ENCODE results near the gene TSPAN17. TPM values are rescaled to one million over a fixed set of nuclear protein-coding genes. Genes with fewer than 3 reads are reported as not detected.
A peak's percentile ranks its signal among the peaks of the same experiment; 100 is the strongest.

TSPAN17 gene
- total and polyA plus RNA-seq, 9 of the 15 experiments (the other 6 are each of a cell fraction or from before 2014, with no cell fraction given) = 0.73 to 58.3 (median 34.5) TPM

DNA sequence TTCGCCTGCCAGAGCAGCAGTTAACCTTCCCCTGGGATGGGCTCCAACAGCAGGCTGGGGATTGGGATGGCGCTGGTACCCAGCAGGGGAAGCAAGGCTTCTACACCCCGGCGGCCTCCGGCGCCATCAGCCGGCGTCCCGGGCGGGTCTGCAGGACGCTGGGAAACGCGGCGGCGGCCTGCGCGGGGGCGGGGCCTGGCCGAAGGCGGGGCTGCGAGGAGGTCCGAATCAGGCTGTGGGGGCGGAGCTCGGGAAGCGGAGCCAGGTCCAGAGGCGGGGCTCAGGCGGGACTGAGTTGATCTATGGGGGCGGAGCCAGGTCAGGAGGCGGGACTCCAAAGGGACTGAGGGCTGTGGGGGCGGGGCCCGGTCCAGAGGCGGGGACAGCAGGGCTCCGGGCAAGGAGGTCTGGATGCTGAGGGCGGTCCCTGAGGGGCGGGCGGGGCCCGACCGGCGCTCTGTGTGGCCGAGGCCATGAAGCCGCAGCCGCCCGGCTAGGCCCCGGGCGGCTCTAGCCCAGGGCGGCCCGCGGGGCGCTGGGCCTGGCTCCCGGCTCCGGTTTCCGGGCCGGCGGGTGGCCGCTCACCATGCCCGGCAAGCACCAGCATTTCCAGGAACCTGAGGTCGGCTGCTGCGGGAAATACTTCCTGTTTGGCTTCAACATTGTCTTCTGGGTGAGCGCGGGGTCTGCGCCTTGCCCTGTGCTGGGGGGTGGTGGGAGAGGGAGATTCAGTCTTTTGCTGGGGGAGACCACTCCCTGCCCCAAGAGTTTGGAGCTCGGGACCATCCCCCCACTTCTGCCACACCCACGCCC is at the start of gene TSPAN17 (continued):
- TF ChIP-seq, protein P1, sequence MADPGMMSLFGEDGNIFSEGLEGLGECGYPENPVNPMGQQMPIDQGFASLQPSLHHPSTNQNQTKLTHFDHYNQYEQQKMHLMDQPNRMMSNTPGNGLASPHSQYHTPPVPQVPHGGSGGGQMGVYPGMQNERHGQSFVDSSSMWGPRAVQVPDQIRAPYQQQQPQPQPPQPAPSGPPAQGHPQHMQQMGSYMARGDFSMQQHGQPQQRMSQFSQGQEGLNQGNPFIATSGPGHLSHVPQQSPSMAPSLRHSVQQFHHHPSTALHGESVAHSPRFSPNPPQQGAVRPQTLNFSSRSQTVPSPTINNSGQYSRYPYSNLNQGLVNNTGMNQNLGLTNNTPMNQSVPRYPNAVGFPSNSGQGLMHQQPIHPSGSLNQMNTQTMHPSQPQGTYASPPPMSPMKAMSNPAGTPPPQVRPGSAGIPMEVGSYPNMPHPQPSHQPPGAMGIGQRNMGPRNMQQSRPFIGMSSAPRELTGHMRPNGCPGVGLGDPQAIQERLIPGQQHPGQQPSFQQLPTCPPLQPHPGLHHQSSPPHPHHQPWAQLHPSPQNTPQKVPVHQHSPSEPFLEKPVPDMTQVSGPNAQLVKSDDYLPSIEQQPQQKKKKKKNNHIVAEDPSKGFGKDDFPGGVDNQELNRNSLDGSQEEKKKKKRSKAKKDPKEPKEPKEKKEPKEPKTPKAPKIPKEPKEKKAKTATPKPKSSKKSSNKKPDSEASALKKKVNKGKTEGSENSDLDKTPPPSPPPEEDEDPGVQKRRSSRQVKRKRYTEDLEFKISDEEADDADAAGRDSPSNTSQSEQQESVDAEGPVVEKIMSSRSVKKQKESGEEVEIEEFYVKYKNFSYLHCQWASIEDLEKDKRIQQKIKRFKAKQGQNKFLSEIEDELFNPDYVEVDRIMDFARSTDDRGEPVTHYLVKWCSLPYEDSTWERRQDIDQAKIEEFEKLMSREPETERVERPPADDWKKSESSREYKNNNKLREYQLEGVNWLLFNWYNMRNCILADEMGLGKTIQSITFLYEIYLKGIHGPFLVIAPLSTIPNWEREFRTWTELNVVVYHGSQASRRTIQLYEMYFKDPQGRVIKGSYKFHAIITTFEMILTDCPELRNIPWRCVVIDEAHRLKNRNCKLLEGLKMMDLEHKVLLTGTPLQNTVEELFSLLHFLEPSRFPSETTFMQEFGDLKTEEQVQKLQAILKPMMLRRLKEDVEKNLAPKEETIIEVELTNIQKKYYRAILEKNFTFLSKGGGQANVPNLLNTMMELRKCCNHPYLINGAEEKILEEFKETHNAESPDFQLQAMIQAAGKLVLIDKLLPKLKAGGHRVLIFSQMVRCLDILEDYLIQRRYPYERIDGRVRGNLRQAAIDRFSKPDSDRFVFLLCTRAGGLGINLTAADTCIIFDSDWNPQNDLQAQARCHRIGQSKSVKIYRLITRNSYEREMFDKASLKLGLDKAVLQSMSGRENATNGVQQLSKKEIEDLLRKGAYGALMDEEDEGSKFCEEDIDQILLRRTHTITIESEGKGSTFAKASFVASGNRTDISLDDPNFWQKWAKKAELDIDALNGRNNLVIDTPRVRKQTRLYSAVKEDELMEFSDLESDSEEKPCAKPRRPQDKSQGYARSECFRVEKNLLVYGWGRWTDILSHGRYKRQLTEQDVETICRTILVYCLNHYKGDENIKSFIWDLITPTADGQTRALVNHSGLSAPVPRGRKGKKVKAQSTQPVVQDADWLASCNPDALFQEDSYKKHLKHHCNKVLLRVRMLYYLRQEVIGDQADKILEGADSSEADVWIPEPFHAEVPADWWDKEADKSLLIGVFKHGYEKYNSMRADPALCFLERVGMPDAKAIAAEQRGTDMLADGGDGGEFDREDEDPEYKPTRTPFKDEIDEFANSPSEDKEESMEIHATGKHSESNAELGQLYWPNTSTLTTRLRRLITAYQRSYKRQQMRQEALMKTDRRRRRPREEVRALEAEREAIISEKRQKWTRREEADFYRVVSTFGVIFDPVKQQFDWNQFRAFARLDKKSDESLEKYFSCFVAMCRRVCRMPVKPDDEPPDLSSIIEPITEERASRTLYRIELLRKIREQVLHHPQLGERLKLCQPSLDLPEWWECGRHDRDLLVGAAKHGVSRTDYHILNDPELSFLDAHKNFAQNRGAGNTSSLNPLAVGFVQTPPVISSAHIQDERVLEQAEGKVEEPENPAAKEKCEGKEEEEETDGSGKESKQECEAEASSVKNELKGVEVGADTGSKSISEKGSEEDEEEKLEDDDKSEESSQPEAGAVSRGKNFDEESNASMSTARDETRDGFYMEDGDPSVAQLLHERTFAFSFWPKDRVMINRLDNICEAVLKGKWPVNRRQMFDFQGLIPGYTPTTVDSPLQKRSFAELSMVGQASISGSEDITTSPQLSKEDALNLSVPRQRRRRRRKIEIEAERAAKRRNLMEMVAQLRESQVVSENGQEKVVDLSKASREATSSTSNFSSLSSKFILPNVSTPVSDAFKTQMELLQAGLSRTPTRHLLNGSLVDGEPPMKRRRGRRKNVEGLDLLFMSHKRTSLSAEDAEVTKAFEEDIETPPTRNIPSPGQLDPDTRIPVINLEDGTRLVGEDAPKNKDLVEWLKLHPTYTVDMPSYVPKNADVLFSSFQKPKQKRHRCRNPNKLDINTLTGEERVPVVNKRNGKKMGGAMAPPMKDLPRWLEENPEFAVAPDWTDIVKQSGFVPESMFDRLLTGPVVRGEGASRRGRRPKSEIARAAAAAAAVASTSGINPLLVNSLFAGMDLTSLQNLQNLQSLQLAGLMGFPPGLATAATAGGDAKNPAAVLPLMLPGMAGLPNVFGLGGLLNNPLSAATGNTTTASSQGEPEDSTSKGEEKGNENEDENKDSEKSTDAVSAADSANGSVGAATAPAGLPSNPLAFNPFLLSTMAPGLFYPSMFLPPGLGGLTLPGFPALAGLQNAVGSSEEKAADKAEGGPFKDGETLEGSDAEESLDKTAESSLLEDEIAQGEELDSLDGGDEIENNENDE (IDR thresholded peaks at IDR 0.05; ENCODE audit: low read depth, low read length) = no peak
- TF ChIP-seq, protein P2, sequence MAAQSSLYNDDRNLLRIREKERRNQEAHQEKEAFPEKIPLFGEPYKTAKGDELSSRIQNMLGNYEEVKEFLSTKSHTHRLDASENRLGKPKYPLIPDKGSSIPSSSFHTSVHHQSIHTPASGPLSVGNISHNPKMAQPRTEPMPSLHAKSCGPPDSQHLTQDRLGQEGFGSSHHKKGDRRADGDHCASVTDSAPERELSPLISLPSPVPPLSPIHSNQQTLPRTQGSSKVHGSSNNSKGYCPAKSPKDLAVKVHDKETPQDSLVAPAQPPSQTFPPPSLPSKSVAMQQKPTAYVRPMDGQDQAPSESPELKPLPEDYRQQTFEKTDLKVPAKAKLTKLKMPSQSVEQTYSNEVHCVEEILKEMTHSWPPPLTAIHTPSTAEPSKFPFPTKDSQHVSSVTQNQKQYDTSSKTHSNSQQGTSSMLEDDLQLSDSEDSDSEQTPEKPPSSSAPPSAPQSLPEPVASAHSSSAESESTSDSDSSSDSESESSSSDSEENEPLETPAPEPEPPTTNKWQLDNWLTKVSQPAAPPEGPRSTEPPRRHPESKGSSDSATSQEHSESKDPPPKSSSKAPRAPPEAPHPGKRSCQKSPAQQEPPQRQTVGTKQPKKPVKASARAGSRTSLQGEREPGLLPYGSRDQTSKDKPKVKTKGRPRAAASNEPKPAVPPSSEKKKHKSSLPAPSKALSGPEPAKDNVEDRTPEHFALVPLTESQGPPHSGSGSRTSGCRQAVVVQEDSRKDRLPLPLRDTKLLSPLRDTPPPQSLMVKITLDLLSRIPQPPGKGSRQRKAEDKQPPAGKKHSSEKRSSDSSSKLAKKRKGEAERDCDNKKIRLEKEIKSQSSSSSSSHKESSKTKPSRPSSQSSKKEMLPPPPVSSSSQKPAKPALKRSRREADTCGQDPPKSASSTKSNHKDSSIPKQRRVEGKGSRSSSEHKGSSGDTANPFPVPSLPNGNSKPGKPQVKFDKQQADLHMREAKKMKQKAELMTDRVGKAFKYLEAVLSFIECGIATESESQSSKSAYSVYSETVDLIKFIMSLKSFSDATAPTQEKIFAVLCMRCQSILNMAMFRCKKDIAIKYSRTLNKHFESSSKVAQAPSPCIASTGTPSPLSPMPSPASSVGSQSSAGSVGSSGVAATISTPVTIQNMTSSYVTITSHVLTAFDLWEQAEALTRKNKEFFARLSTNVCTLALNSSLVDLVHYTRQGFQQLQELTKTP (IDR thresholded peaks at IDR 0.05; ENCODE audit: low read depth in 1 of 2, partially characterized antibody in 2 of 2) = no peak
- TF ChIP-seq PCBP1 (IDR thresholded peaks at IDR 0.05; ENCODE audit: low read depth, low read length, poor library complexity, severe bottlenecking) (peak; percentile 71), TSC22D4 (tag; IDR thresholded peaks at IDR 0.05) (no peak), MAZ (CRISPR knock-in tag; conservative IDR thresholded peaks at IDR 0.05 in 1 of 2, IDR thresholded peaks at IDR 0.05 in 1 of 2) (peak in 1 of 2 experiments; percentile 79; a peak in 3 of 4 replicates), NRF1 (conservative IDR thresholded peaks at IDR 0.05 in 1 of 2, IDR thresholded peaks at IDR 0.05 in 1 of 2) (peak; percentile 91 to 92), ZBTB7A (IDR thresholded peaks at IDR 0.05; ENCODE audit: borderline replicate concordance, control insufficient read depth, low read depth, low read length) (peak; percentile 44; the same call in 1 of the 2 replicates), ZNF146 (CRISPR knock-in tag; IDR thresholded peaks at IDR 0.05; ENCODE audit: unreplicated experiment) (no peak), CHCHD3 (CRISPR knock-in tag; IDR thresholded peaks at IDR 0.05) (no peak)
